ENCODE results near the gene BRD3OS.
"Not testable (repeated sequence)": the region's sequence is repeated elsewhere in the genome, so short reads cannot be mapped to it uniquely, and the experiment has no call there.

BRD3OS gene

DNA sequence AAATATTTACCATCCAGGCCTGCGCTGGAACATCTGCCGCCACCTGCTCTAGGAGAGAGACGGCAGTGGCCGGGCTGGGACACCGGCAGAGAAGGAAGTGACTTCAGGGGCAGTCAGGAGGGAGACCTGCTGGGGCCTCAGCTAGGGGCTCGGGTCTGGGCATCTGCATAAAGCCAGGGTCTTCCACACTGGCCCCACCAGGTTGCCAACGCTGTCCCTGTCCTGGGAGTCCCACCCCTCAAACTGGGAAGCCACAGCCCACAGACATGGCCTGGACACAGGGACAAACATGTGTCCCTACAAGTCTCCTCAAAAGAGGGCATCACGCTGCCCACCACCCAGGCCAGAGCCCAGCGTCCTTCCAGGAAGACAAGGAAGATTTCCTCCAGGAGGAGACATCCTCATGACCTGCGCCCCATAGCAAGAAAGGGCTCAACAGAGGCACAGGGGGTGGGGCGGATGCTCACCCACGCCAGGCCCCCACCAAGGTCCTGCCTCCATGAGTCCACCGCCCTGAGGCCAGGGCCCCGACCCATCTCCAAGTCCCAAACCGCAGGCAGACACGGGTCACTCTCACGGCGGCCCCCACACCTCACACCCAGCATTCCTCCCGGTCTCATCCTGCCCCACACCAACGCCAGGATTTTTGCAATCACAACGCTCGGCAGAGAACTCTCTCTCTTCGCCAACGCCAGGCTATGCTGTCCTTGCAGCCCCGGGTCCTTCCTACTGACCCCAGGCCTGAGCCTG lies 42.1 kb upstream of the BRD3OS start:
- TF ChIP-seq, protein P1, sequence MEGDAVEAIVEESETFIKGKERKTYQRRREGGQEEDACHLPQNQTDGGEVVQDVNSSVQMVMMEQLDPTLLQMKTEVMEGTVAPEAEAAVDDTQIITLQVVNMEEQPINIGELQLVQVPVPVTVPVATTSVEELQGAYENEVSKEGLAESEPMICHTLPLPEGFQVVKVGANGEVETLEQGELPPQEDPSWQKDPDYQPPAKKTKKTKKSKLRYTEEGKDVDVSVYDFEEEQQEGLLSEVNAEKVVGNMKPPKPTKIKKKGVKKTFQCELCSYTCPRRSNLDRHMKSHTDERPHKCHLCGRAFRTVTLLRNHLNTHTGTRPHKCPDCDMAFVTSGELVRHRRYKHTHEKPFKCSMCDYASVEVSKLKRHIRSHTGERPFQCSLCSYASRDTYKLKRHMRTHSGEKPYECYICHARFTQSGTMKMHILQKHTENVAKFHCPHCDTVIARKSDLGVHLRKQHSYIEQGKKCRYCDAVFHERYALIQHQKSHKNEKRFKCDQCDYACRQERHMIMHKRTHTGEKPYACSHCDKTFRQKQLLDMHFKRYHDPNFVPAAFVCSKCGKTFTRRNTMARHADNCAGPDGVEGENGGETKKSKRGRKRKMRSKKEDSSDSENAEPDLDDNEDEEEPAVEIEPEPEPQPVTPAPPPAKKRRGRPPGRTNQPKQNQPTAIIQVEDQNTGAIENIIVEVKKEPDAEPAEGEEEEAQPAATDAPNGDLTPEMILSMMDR (IDR thresholded peaks at IDR 0.05; ENCODE audit: low read depth, low read length) = no peak
- no peak overlapping the region for H3K4me3 ChIP-seq (ENCODE audit: low read depth, low read length)

DNA sequence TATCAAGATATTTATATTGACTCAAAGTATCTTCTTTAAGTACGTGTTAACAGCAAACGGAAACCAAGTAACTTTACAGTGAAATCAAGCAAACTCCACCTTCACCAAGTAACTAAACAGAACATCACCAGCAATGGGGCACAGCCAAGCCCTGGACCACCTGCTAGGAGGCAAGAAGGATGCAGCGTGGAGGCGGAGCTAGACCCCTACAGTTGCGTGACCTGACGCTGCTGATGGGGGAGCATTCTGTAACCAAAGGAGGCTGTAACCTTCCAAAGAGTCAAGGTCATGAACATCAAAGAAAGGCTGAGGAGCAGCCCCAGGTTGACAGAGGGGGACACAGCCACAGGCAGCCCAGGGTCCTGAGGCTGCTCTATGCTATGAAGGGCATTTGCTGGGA lies 39.2 kb upstream of the BRD3OS start:
- no peak overlapping the region for H3K4me3 ChIP-seq (ENCODE audit: low read depth, low read length)
- TF ChIP-seq, protein P1 (IDR thresholded peaks at IDR 0.05; ENCODE audit: low read depth, low read length) = no peak

DNA sequence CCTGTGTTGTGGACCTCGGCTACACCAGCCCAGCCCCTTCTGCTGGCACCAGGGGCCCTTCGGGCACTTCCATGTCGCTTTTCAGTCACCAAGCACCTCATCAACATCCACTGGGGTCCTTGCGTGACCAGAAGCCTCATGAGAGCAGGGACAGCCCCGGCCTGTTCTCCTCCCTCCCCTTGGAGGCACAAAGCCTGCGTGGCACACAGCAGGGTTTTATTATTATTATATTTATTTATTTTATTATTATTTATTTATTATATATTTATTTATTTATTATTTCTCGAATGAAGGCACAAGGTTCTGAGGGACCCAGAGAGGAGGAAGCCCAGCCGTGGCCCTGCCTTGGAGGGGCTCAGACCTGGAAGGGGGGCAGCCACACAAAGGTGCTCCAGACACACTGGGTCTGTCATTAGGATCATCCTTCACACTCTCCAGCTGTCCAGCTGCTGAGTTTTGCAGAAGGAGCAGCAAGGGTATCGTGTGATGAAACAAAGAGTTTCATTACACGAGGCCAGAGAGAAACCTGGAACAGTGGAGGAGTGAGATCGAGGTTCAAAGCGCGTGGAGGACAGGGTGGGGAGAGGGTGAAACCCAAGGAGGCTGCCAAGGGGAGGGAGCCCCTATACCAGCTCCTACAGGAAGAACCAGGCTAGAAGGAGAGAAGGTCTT lies 38.4 kb upstream of the BRD3OS start:
- TF ChIP-seq, protein P1 (IDR thresholded peaks at IDR 0.05; ENCODE audit: low read depth, low read length) = no peak
- H3K4me3 ChIP-seq (ENCODE audit: low read depth, low read length) = no peak overlapping the region

DNA sequence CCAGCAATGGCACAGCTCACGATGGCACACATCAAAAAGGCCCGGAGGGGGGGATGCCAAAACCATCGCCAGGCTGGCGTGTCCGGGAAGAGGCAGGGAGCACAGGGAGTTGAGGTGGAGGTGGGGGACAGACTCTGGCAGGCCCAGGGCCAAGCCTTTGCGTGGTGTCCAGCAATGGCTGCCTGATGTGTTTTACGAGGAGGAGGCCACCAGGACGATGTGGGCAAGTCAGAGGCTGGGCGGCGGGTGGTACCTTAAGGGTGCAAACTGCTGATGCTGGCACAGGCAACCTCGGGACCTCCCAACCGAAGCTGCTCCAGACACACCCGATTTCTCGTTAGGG lies 37.9 kb upstream of the BRD3OS start:
- H3K4me3 ChIP-seq (ENCODE audit: low read depth, low read length) = no peak overlapping the region
- TF ChIP-seq, protein P1 (IDR thresholded peaks at IDR 0.05; ENCODE audit: low read depth, low read length) = no peak

DNA sequence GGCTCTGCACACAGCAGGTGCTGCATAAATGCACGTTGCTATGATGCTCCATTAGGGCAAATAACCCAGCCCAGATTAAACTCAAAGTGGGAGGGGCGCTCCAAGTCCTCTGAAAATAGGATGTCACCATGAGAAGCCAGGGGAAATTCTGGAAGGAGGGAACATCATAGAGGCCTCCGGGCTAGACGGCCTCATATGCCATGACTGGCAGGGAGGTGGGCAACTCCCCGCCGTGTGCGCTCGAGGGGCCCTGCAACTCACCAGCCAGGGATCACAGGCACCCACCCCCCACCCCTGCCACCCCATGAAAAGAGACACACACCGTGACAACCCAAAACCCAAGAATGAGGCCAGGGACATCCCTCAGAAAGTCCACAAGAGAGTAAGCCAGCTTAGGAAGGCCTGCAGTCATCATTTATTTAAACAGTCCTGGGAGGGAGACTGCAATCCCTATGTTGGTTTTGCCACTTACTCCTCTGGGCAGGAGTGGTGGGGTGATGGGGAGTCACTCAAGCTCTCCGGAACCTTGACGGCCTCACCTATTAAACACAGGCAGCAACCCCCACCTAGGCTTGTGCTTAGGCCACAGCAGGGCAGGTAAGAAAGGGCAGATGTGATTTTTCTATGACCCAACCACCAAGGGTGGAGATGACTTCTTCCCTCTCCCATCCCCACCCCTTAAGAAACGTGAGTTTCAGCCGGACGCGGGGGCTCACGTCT lies 37.2 kb upstream of the BRD3OS start:
- TF ChIP-seq, protein P1 (IDR thresholded peaks at IDR 0.05; ENCODE audit: low read depth, low read length) = no peak
- no peak overlapping the region for H3K4me3 ChIP-seq (ENCODE audit: low read depth, low read length)

DNA sequence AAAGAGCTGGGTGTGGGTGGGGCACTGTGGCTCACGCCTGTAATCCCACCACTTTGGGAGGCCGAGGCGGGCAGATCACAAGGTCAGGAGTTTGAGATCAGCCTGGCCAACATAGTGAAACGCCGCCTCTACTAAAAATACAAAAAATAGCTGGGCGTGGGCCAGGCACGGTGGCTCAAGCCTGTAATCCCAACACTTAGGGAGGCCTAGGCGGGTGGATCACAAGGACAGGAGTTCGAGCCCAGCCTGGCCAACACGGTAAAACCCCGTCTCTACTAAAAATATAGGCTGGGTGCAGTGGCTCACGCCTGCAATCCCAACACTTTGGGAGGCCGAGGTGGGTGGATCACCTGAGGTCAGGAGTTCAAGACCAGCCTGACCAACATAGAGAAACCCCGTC lies 36.5 kb upstream of the BRD3OS start:
- H3K4me3 ChIP-seq (ENCODE audit: low read depth, low read length) = not testable (repeated sequence)

DNA sequence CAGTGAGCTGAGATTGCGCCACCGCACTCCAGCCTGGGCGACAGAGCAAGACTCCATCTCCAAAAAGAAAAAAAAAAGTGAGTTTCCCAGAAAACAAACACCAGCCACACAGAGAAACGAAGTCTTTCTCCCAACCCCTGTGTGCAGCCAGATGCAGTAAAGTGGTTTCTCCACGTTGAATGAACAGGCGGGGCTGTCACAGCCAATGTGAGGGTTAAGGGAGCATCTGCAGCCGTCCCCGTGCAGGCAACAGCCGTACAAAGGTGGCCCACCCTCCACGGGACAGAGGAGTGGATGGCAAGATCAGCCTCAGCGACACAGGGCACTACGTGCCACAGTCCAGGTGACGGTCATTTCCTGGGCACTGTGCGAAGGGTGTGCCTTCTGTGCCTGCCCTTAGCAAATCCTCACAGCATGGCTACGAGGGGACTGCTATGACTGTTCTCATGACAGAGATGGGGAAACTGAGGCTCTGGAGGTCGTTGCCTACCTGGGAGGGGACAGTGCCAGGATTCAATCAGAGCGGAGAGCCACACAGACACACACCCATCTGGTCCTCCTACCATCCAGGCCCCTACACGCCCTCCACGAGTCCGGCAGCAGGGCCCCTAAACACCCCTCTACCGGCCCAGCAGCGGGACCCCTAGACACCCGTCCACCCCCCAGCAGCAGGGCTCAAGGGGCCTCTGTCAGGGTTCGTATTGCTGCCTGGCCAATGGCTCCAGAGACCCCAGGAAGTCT lies 35.5 kb upstream of the BRD3OS start:
- peak overlapping the region; percentile 79 for H3K4me3 ChIP-seq (ENCODE audit: low read depth, low read length)
- TF ChIP-seq, protein P1 (IDR thresholded peaks at IDR 0.05; ENCODE audit: low read depth, low read length) = no peak
